HepG2 (cell line): ENCODE data around the gene PLEKHG5. TPM values are rescaled to one million over a fixed set of nuclear protein-coding genes. Genes with fewer than 3 reads are reported as not detected.
A peak's percentile ranks its signal among the peaks of the same experiment; 100 is the strongest.

Source experiments
- AHR ChIP-seq: IDR thresholded peaks from 2 replicates; pipeline ENCODE4 v1.6.1; 2018; ENCODE audit warnings: missing genetic modification reagents, missing compliant biosample characterization
- ARNT2 ChIP-seq: sonication (generic); formaldehyde crosslinking; IDR thresholded peaks from 2 replicates; pipeline ENCODE4 v1.8.0; 2022; ENCODE audit warnings: mild to moderate bottlenecking, low read depth, missing genetic modification reagents, moderate library complexity
- HDAC1 ChIP-seq: sonication (generic); formaldehyde crosslinking; IDR thresholded peaks from 2 replicates; pipeline ENCODE4 v1.5.1; 2020; ENCODE audit warnings: mild to moderate bottlenecking, missing genetic modification reagents
- HIVEP1 ChIP-seq: sonication (generic); formaldehyde crosslinking; IDR thresholded peaks from 2 replicates; pipeline ENCODE4 v1.4.0; 2020; ENCODE audit warnings: mild to moderate bottlenecking, missing genetic modification reagents
- HOXA9 ChIP-seq: sonication (generic); formaldehyde crosslinking; IDR thresholded peaks from 2 replicates; pipeline ENCODE4 v1.8.1; 2022; ENCODE audit warnings: missing genetic modification reagents, mild to moderate bottlenecking, moderate library complexity, borderline replicate concordance
- JARID2 ChIP-seq: sonication (generic); formaldehyde crosslinking; IDR thresholded peaks from 2 replicates; pipeline ENCODE4 v1.8.1; 2023; ENCODE audit warnings: missing genetic modification reagents, inconsistent platforms; ENCODE audit not compliant: insufficient replicate concordance
- KDM3A ChIP-seq: IDR thresholded peaks from 2 replicates; pipeline ENCODE4 v1.6.1; 2018; ENCODE audit warnings: low read depth, missing compliant biosample characterization
- KMT2A ChIP-seq: sonication (generic); formaldehyde crosslinking; IDR thresholded peaks from 2 replicates; pipeline ENCODE4 v1.4.0; 2020; ENCODE audit warnings: missing genetic modification reagents
- MEIS2 ChIP-seq: sonication (generic); formaldehyde crosslinking; IDR thresholded peaks from 2 replicates; pipeline ENCODE4 v1.9.0; 2021; ENCODE audit warnings: mild to moderate bottlenecking, missing genetic modification reagents
- NPAS2 ChIP-seq: sonication (generic); formaldehyde crosslinking; IDR thresholded peaks from 2 replicates; pipeline ENCODE4 v1.8.0; 2022; ENCODE audit warnings: mild to moderate bottlenecking, missing genetic modification reagents, borderline replicate concordance
- PTBP1 ChIP-seq: fragments of 200-400 bp; formaldehyde crosslinking; IDR thresholded peaks from 2 replicates; pipeline ENCODE4 v1.6.1; 2018; ENCODE audit warnings: low read length, low read depth; ENCODE audit not compliant: poor library complexity, severe bottlenecking
- SALL2 ChIP-seq: sonication (generic); formaldehyde crosslinking; IDR thresholded peaks from 2 replicates; pipeline ENCODE4 v1.8.1; 2023; ENCODE audit warnings: mild to moderate bottlenecking, missing genetic modification reagents, inconsistent platforms
- SIN3B ChIP-seq: fragments of 150-350 bp; IDR thresholded peaks from 2 replicates; pipeline ENCODE4 v1.6.1; 2014; ENCODE audit warnings: low read length
- TBX2 ChIP-seq: sonication (generic); formaldehyde crosslinking; IDR thresholded peaks from 2 replicates; pipeline ENCODE4 v1.5.0; 2020; ENCODE audit warnings: missing genetic modification reagents, mild to moderate bottlenecking, borderline replicate concordance
- ZFP1 ChIP-seq: IDR thresholded peaks from 2 replicates; pipeline ENCODE4 v1.6.1; 2016
- ZNF256 ChIP-seq: sonication (generic); formaldehyde crosslinking; conservative IDR thresholded peaks from 2 replicates; pipeline ENCODE4 v1.4.0; 2020; ENCODE audit warnings: missing genetic modification reagents
- ZNF335 ChIP-seq: sonication (generic); formaldehyde crosslinking; IDR thresholded peaks from 2 replicates; pipeline ENCODE4 v1.4.0; 2020; ENCODE audit warnings: missing genetic modification reagents
- ZNF337 ChIP-seq: sonication (generic); formaldehyde crosslinking; IDR thresholded peaks from 2 replicates; pipeline ENCODE4 v1.5.1; 2020; ENCODE audit warnings: missing genetic modification reagents, low read depth, mild to moderate bottlenecking, borderline replicate concordance
- ZNF564 ChIP-seq: sonication (generic); formaldehyde crosslinking; IDR thresholded peaks from 2 replicates; pipeline ENCODE4 v1.8.1; 2023; ENCODE audit warnings: mild to moderate bottlenecking, missing genetic modification reagents
- ZNF773 ChIP-seq: sonication (generic); formaldehyde crosslinking; IDR thresholded peaks from 2 replicates; pipeline ENCODE4 v1.4.0; 2020; ENCODE audit warnings: missing genetic modification reagents, borderline replicate concordance
- ZNF883 ChIP-seq: sonication (generic); formaldehyde crosslinking; IDR thresholded peaks from 2 replicates; pipeline ENCODE4 v1.5.1; 2020; ENCODE audit warnings: mild to moderate bottlenecking, missing genetic modification reagents; ENCODE audit errors: not compliant biosample characterization
- ZNF891 ChIP-seq: sonication (generic); formaldehyde crosslinking; IDR thresholded peaks from 2 replicates; pipeline ENCODE4 v1.5.0; 2020; ENCODE audit warnings: mild to moderate bottlenecking, missing genetic modification reagents
- polyA plus RNA-seq, 8 experiments: library from polyadenylated mRNA; depleted of rRNA in 3 of 8; stranded (reverse) in 7 of 8; unstranded in 1 of 8; fragments of >200 nt; fragmentation: Illumina TruSeq in 4 of 8; extraction: Trizol in 4 of 8; gene quantifications; 2 replicates each; pipeline versions ENCODE4 v1.2.1 to v1.2.3, GENCODE V29; 2011 to 2016; ENCODE audit warnings: low read depth in 4 of 8, missing spikeins in 1 of 8, mixed read lengths in 1 of 8; ENCODE audit not compliant: insufficient read depth in 1 of 8
- total RNA-seq, 5 experiments: library from RNA; depleted of rRNA; stranded (reverse); fragments of >200 nt; fragmentation: Illumina TruSeq; extraction: Trizol; gene quantifications; 2 replicates each; pipeline ENCODE4 v1.2.3, GENCODE V29; 2016; ENCODE audit warnings: low read depth in 1 of 5
- TF ChIP-seq, protein P1 (sequence below): sonication (generic); formaldehyde crosslinking; IDR thresholded peaks from 2 replicates; pipeline ENCODE4 v1.4.0; 2020; ENCODE audit warnings: missing genetic modification reagents, borderline replicate concordance
- TF ChIP-seq, protein P2 (sequence below): IDR thresholded peaks from 2 replicates; pipeline ENCODE4 v1.6.1; 2018; ENCODE audit warnings: missing genetic modification reagents
- TF ChIP-seq, protein P3 (sequence below): sonication (generic); formaldehyde crosslinking; IDR thresholded peaks from 2 replicates; pipeline ENCODE4 v1.4.0; 2020; ENCODE audit warnings: mild to moderate bottlenecking, missing genetic modification reagents
- TF ChIP-seq, protein P4 (sequence below): IDR thresholded peaks from 2 replicates; pipeline ENCODE4 v1.6.1; 2016; ENCODE audit warnings: missing genetic modification reagents, missing compliant biosample characterization

Gene PLEKHG5
- total and polyA plus RNA-seq, 2 of the 13 experiments (the other 11 are each of a cell fraction or from before 2014, with no cell fraction given), result 1.9 to 3.5 TPM

DNA sequence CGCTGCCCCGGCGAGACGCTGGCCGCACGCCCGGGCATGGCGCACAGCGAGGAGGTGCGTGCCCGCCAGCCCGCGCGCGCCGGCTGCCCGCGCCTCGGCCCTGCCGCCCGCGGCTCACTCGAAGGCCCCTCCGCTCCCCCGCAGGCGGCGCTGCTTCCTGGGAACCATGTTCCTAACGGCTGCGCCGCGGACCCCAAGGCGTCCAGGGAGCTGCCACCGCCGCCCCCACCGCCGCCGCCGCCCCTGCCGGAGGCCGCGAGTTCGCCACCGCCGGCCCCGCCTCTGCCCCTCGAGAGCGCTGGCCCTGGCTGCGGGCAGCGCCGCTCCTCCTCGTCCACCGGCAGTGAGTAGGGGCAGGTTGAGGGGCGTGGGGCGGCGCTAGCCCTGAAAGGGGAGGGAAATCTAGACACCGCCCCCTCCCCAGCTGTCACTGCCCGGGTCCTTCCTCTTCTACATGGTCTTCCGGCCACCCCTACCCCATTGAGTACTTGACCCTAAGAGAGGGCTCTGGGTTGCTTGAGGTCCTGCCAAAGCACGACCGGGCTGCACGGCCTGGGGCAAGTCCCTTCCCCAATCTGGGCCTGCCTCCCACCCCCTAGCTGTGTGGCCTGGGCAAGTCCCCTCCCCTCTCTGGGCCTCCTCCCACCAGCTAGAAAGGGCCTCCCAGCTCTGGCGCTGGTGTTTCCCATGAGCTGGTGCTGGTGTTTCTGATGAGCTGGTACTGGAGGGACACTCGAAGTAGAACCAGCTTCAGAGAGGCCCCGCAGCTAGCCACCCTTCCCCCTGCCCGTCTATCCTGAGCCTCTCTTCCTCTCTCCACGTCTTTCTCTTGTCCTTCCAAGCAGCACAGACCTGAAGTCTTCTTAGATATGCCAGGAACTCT lies 42.5 kb downstream of the PLEKHG5 start (continued):
- no peak for TF ChIP-seq NPAS2
- no peak for TF ChIP-seq JARID2 (CRISPR knock-in tag)
- TF ChIP-seq, protein P1, sequence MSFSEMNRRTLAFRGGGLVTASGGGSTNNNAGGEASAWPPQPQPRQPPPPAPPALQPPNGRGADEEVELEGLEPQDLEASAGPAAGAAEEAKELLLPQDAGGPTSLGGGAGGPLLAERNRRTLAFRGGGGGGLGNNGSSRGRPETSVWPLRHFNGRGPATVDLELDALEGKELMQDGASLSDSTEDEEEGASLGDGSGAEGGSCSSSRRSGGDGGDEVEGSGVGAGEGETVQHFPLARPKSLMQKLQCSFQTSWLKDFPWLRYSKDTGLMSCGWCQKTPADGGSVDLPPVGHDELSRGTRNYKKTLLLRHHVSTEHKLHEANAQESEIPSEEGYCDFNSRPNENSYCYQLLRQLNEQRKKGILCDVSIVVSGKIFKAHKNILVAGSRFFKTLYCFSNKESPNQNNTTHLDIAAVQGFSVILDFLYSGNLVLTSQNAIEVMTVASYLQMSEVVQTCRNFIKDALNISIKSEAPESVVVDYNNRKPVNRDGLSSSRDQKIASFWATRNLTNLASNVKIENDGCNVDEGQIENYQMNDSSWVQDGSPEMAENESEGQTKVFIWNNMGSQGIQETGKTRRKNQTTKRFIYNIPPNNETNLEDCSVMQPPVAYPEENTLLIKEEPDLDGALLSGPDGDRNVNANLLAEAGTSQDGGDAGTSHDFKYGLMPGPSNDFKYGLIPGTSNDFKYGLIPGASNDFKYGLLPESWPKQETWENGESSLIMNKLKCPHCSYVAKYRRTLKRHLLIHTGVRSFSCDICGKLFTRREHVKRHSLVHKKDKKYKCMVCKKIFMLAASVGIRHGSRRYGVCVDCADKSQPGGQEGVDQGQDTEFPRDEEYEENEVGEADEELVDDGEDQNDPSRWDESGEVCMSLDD (CRISPR knock-in tag), result no peak
- no peak for TF ChIP-seq ZNF335 (CRISPR knock-in tag)
- TF ChIP-seq SALL2 (CRISPR knock-in tag), result 0 out of 2 replicates have a peak, but pooled peaks have one; percentile 27
- TF ChIP-seq ZNF256 (CRISPR knock-in tag), result no peak
- TF ChIP-seq ARNT2 (CRISPR knock-in tag), result no peak
- TF ChIP-seq KMT2A (CRISPR knock-in tag), result no peak
- TF ChIP-seq AHR, result no peak
- no peak for TF ChIP-seq ZNF337
- no peak for TF ChIP-seq MEIS2 (CRISPR knock-in tag)
- TF ChIP-seq, protein P2, sequence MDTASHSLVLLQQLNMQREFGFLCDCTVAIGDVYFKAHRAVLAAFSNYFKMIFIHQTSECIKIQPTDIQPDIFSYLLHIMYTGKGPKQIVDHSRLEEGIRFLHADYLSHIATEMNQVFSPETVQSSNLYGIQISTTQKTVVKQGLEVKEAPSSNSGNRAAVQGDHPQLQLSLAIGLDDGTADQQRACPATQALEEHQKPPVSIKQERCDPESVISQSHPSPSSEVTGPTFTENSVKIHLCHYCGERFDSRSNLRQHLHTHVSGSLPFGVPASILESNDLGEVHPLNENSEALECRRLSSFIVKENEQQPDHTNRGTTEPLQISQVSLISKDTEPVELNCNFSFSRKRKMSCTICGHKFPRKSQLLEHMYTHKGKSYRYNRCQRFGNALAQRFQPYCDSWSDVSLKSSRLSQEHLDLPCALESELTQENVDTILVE (CRISPR knock-in tag), result no peak
- TF ChIP-seq, protein P3, sequence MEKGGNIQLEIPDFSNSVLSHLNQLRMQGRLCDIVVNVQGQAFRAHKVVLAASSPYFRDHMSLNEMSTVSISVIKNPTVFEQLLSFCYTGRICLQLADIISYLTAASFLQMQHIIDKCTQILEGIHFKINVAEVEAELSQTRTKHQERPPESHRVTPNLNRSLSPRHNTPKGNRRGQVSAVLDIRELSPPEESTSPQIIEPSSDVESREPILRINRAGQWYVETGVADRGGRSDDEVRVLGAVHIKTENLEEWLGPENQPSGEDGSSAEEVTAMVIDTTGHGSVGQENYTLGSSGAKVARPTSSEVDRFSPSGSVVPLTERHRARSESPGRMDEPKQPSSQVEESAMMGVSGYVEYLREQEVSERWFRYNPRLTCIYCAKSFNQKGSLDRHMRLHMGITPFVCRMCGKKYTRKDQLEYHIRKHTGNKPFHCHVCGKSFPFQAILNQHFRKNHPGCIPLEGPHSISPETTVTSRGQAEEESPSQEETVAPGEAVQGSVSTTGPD, result no peak
- no peak for TF ChIP-seq ZNF773 (CRISPR knock-in tag)
- no peak for TF ChIP-seq ZNF883 (CRISPR knock-in tag)
- TF ChIP-seq, protein P4, sequence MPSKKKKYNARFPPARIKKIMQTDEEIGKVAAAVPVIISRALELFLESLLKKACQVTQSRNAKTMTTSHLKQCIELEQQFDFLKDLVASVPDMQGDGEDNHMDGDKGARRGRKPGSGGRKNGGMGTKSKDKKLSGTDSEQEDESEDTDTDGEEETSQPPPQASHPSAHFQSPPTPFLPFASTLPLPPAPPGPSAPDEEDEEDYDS, result peak; percentile 64; the same call in 1 of the 2 replicates
- no peak for TF ChIP-seq HOXA9 (CRISPR knock-in tag)
- no peak for TF ChIP-seq PTBP1
- no peak for TF ChIP-seq TBX2 (CRISPR knock-in tag)
- TF ChIP-seq HDAC1 (CRISPR knock-in tag), result no peak
- 0 out of 2 replicates have a peak, but pooled peaks have one; percentile 13 for TF ChIP-seq ZNF564 (CRISPR knock-in tag)
- TF ChIP-seq ZNF891, result no peak
- no peak for TF ChIP-seq ZFP1 (CRISPR knock-in tag)
- TF ChIP-seq SIN3B, result no peak
- no peak for TF ChIP-seq KDM3A
- TF ChIP-seq HIVEP1 (CRISPR knock-in tag), result no peak
